DMS153 treated with DMSO at 0.1 percent for 48 hours (cell line): Measurements from ENCODE around the gene TERT.
"Not testable (repeated sequence)": the region's sequence is repeated elsewhere in the genome, so short reads cannot be mapped to it uniquely, and the experiment has no call there.

Experiments used
- DNase-seq: peaks from one replicate; lab custom pipeline; 2025; ENCODE audit not compliant: unreplicated experiment; lab: John Stamatoyannopoulos, UW

The TERT gene

GRCh38 chr5:1294835-1295649, at the start of gene TERT:
Gene TERT (minus strand): TSS chr5:1295068. CDS start chr5:1294989, 79 bp downstream.
- no peak for DNase-seq

- no peak for DNase-seq
Observed at GRCh38 chr5:1343931-1344901, 49.3 kb upstream of the TERT start.

GRCh38 chr5:1343315-1343751, 48.5 kb upstream of the TERT start:
- no peak for DNase-seq

- not testable (repeated sequence) for DNase-seq
Observed at GRCh38 chr5:1342711-1343110, 47.8 kb upstream of the TERT start.

GRCh38 chr5:1342268-1342667, 47.4 kb upstream of the TERT start:
- no peak for DNase-seq

- no peak for DNase-seq
Observed at GRCh38 chr5:1341863-1342262, 47.0 kb upstream of the TERT start.

- not testable (repeated sequence) for DNase-seq
Observed at GRCh38 chr5:1339818-1340210, 44.9 kb upstream of the TERT start.

- DNase-seq = not testable (repeated sequence)
Observed at GRCh38 chr5:1339139-1339817, 44.4 kb upstream of the TERT start.

GRCh38 chr5:1338506-1339070, 43.7 kb upstream of the TERT start:
- DNase-seq = no peak

GRCh38 chr5:1338196-1338490, 43.3 kb upstream of the TERT start:
- no peak for DNase-seq

- no peak for DNase-seq
Observed at GRCh38 chr5:1337489-1338195, 42.8 kb upstream of the TERT start.

- DNase-seq = no peak
Observed at GRCh38 chr5:1336749-1337488, 42.1 kb upstream of the TERT start.

- no peak for DNase-seq
Observed at GRCh38 chr5:1336106-1336561, 41.3 kb upstream of the TERT start.

- no peak for DNase-seq
Observed at GRCh38 chr5:1335540-1336095, 40.8 kb upstream of the TERT start.

GRCh38 chr5:1334831-1335539, 40.1 kb upstream of the TERT start:
- DNase-seq = no peak

- DNase-seq = no peak
Observed at GRCh38 chr5:1333986-1334385, 39.1 kb upstream of the TERT start.

GRCh38 chr5:1333286-1333685, 38.4 kb upstream of the TERT start:
- not testable (repeated sequence) for DNase-seq

- no peak for DNase-seq
Observed at GRCh38 chr5:1332461-1333001, 37.7 kb upstream of the TERT start.
